SU-DHL-6 (cell line): ENCODE results near the gene ARL15.

Experiments used
- H2AFZ ChIP-seq: fragments of 200-600 bp; sonication (generic); 2 replicates; pipeline ENCODE4 v1.6.1; 2014; ENCODE audit warnings: low read depth, mild to moderate bottlenecking, moderate library complexity, mixed read lengths, antibody characterized with exemption, low read length; ENCODE audit not compliant: severe bottlenecking
- H3F3A ChIP-seq: fragments of 200-600 bp; shearing (Covaris generic); 2 replicates; pipeline ENCODE4 v1.6.0; 2016; ENCODE audit warnings: antibody characterized with exemption, mild to moderate bottlenecking; ENCODE audit not compliant: insufficient read depth
- H3K27ac ChIP-seq: fragments of 200-600 bp; sonication (generic); 2 replicates; pipeline ENCODE4 v1.5.1; 2016; ENCODE audit warnings: low read depth, mild to moderate bottlenecking, low read length, moderate library complexity, mixed read lengths
- H3K27me3 ChIP-seq: fragments of 200-600 bp; sonication (generic), shearing (Covaris generic); 2 replicates; pipeline ENCODE4 v1.6.0; 2014; ENCODE audit warnings: mild to moderate bottlenecking, low read length
- H3K36me3 ChIP-seq: fragments of 200-600 bp; sonication (generic); 2 replicates; pipeline ENCODE4 v1.6.1; 2014; ENCODE audit warnings: mild to moderate bottlenecking, low read length, mixed read lengths
- H3K4me2 ChIP-seq: fragments of 300-600, 200-600 bp; shearing (Covaris generic), sonication (generic); 2 replicates; pipeline ENCODE4 v1.6.0; 2014; ENCODE audit warnings: low read length, low read depth, mild to moderate bottlenecking; ENCODE audit not compliant: poor library complexity, severe bottlenecking
- H3K4me3 ChIP-seq: fragments of 200-600 bp; sonication (generic); 2 replicates; pipeline ENCODE4 v1.5.1; 2014; ENCODE audit warnings: antibody characterized with exemption, low read length, mild to moderate bottlenecking, mixed read lengths; ENCODE audit not compliant: insufficient read depth, poor library complexity, severe bottlenecking
- H3K79me2 ChIP-seq: fragments of 200-600 bp; sonication (generic); 2 replicates; pipeline ENCODE4 v1.6.1; 2014; ENCODE audit warnings: mild to moderate bottlenecking, low read length, moderate library complexity; ENCODE audit not compliant: insufficient read depth
- H3K9ac ChIP-seq: fragments of 200-600 bp; sonication (generic); 2 replicates; pipeline ENCODE4 v1.7.0; 2014; ENCODE audit warnings: mild to moderate bottlenecking, low read length
- H3K9me2 ChIP-seq: fragments of 200-600 bp; sonication (generic); replicated peaks from 2 replicates; pipeline ENCODE4 v1.6.1; 2014; ENCODE audit warnings: low read length; ENCODE audit not compliant: insufficient read depth
- H3K9me3 ChIP-seq: fragments of 200-600 bp; sonication (generic); 2 replicates; pipeline ENCODE4 v1.6.1; 2014; ENCODE audit warnings: low read length, mixed read lengths; ENCODE audit not compliant: insufficient read depth
- H4K20me1 ChIP-seq: fragments of 200-600 bp; sonication (generic); 2 replicates; pipeline ENCODE4 v1.6.1; 2014; ENCODE audit warnings: low read depth, mild to moderate bottlenecking, antibody characterized with exemption, low read length, moderate library complexity, mixed read lengths
- CTCF ChIP-seq: fragments of 200-600 bp; sonication (generic); IDR thresholded peaks from one replicate; pipeline ENCODE4 v1.5.1; 2017; ENCODE audit warnings: antibody characterized with exemption, mild to moderate bottlenecking, low read length, moderate library complexity; ENCODE audit not compliant: insufficient read depth, poor library complexity, severe bottlenecking
- EZH2phosphoT487 ChIP-seq: fragments of 200-600 bp; sonication (generic), shearing (Covaris generic); conservative IDR thresholded peaks from 2 replicates; pipeline ENCODE4 v1.6.1; 2018; ENCODE audit warnings: mild to moderate bottlenecking, antibody characterized with exemption, low read length, moderate library complexity, mixed read lengths

Gene ARL15

DNA sequence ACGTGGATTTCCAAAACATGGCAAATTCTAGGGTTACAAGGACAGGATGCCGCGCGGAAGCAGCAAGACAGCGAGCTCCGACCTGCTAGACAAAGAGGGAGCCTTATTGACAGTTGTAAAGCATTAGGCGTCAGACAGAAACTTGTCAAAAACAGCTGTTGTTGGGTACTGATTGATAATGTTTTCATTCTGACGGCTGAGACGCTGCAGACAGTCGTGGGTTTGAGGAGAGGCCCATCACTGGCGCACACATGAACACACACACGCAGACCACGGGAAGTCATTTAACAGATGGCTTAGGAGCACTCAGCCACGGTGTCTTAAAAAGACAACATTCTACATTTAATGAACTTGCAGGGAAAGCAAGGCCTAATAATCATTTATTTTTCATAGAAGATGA, 426.0 kb downstream of the ARL15 start:
- no peak overlapping the region for H3K4me2 ChIP-seq
- H3K79me2 ChIP-seq, result no peaks in the 10 kb centered on the region
- no peak overlapping the region for H3K9ac ChIP-seq
- no peaks in the 10 kb centered on the region for H3K36me3 ChIP-seq
- no peaks in the 10 kb centered on the region for H4K20me1 ChIP-seq
- H3K27me3 ChIP-seq, result no peaks in the 10 kb centered on the region
- H3F3A ChIP-seq, result no peaks in the 10 kb centered on the region
- no peaks in the 10 kb centered on the region for H3K9me2 ChIP-seq
- no peaks in the 10 kb centered on the region for H3K9me3 ChIP-seq
- H2AFZ ChIP-seq, result no peak overlapping the region
- TF ChIP-seq EZH2phosphoT487 (no peak), CTCF (no peak)
- H3K27ac ChIP-seq, result no peak overlapping the region
- H3K4me3 ChIP-seq, result no peak overlapping the region

- Histone ChIP-seq H3K27me3 (no peaks in the 10 kb centered on the region), H3K4me2 (no peak overlapping the region), H3K27ac (no peak overlapping the region), H3K9me3 (no peaks in the 10 kb centered on the region), H3K4me3 (no peak overlapping the region), H2AFZ (no peak overlapping the region), H4K20me1 (no peaks in the 10 kb centered on the region), H3F3A (no peaks in the 10 kb centered on the region), H3K79me2 (no peaks in the 10 kb centered on the region), H3K9ac (no peak overlapping the region), H3K9me2 (no peaks in the 10 kb centered on the region), H3K36me3 (no peaks in the 10 kb centered on the region)
- TF ChIP-seq EZH2phosphoT487, result no peak
- no peak for TF ChIP-seq CTCF
Measured at GRCh38 chr5:53882676-53883031, 427.7 kb downstream of the ARL15 start.

DNA sequence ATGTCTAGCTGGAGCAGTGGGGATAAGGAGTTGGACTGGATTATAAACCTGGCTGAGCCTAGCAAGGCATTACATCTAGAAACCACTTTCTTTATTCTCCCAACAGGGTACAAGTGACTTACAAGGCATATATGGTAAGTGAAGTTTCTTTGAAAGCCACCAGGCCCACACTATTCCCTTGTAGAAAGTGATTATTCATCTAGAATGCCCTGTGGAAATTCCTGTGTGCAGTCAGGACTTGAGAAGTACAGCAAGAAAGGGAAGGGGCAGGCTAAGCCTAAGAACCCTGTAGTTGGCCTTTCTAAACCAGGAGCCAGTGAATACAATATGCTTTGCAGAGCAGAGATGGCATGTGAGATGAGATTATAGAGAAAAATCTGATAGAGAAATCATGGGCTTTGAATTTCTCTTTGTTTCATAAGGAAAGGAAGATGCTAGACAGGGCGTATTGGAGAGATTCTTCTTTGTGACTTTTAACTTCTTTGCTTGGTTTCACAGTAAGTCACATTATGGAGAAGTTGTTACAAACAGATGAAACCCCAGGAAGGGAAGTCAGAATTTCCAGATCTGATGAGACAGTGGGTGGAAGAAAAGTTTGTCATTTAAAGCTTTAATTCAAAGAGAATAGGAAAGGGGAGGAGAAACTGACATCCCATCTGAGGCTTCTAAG, 428.2 kb downstream of the ARL15 start:
- TF ChIP-seq EZH2phosphoT487 (no peak), CTCF (no peak)
- Histone ChIP-seq H3K36me3 (no peaks in the 10 kb centered on the region), H3K9ac (no peak overlapping the region), H3K27me3 (no peaks in the 10 kb centered on the region), H3F3A (no peaks in the 10 kb centered on the region), H3K9me3 (no peaks in the 10 kb centered on the region), H3K9me2 (no peaks in the 10 kb centered on the region), H4K20me1 (no peaks in the 10 kb centered on the region), H3K4me2 (no peak overlapping the region), H2AFZ (no peak overlapping the region), H3K27ac (no peak overlapping the region), H3K4me3 (no peak overlapping the region), H3K79me2 (no peaks in the 10 kb centered on the region)
